Activated T-cell treated with anti-CD3 and anti-CD28 coated beads, Interleukin-2, amount 50 U/mL, for 72 hours (primary cell): ENCODE data around the gene TLE4. TPM values are rescaled to one million over a fixed set of nuclear protein-coding genes. Genes with fewer than 3 reads are reported as not detected.

Experiments
- ATAC-seq, 2 donors: fragments of 150-1000 bp; cut with Tn5 transposase; replicated peaks in 1 of 2; 2 replicates each; pipeline ENCODE4 v1.10.0; 2021; ENCODE audit warnings: moderate library complexity in 2 of 2, mild to moderate bottlenecking in 1 of 2
- DNase-seq, 2 donors: peaks; one replicate each; pipeline ENCODE4 v3.0.0; 2021 to 2022; ENCODE audit warnings: mixed read lengths in 1 of 2
- H3K27ac Mint-ChIP-seq: one replicate; pipeline ENCODE4 v1.8.0; 2022; ENCODE audit warnings: mild to moderate bottlenecking, moderate library complexity, mixed read lengths
- H3K27me3 Mint-ChIP-seq: one replicate; pipeline ENCODE4 v1.8.0; 2022; ENCODE audit warnings: low read depth, mixed read lengths
- H3K36me3 Mint-ChIP-seq, 2 donors: one replicate each; pipeline ENCODE4 v1.8.0; 2022; ENCODE audit warnings: mixed read lengths in 2 of 2, mild to moderate bottlenecking in 1 of 2; ENCODE audit not compliant: insufficient read depth in 2 of 2
- H3K4me1 Mint-ChIP-seq: one replicate; pipeline ENCODE4 v1.8.0; 2022; ENCODE audit warnings: low read depth, mixed read lengths
- H3K4me3 Mint-ChIP-seq, 2 donors: one replicate each; pipeline ENCODE4 v1.8.0; 2022; ENCODE audit warnings: mild to moderate bottlenecking in 2 of 2, mixed read lengths in 2 of 2, moderate library complexity in 2 of 2
- H3K9me3 Mint-ChIP-seq, 2 donors: one replicate each; pipeline ENCODE4 v1.8.0; 2022; ENCODE audit warnings: mixed read lengths in 2 of 2
- total RNA-seq, 2 donors: library from RNA; stranded (reverse); gene quantifications; one replicate each; pipeline ENCODE4 v1.2.3, GENCODE V29; 2022

Gene TLE4
- total RNA-seq, 2 donors from 2014 or later = 35.3 to 38.5 TPM

GRCh38 chr9:79655551-79655950 is 83.8 kb downstream of the TLE4 start:
- Mint-ChIP-seq H3K4me3 (no peak overlapping the region), H3K27ac (no peak overlapping the region), H3K36me3 (peaks cover 0 to 5% of the 10 kb centered on the region in 2 donors), H3K9me3 (no peaks in the 10 kb centered on the region), H3K27me3 (no peaks in the 10 kb centered on the region), H3K4me1 (peaks cover under 1% of the 10 kb centered on the region)
- DNase-seq = no peak
- no peak for ATAC-seq

GRCh38 chr9:79656169-79656568 is 84.4 kb downstream of the TLE4 start:
- Mint-ChIP-seq H3K4me1 (peaks cover 6% of the 10 kb centered on the region), H3K9me3 (no peaks in the 10 kb centered on the region), H3K27me3 (no peaks in the 10 kb centered on the region), H3K27ac (no peak overlapping the region), H3K4me3 (no peak overlapping the region), H3K36me3 (peaks cover 0 to 5% of the 10 kb centered on the region in 2 donors)
- DNase-seq = no peak
- no peak for ATAC-seq

- no peak overlapping the region for H3K4me3 Mint-ChIP-seq
- H3K27ac Mint-ChIP-seq = no peak overlapping the region
- H3K4me1 Mint-ChIP-seq = peaks cover 22% of the 10 kb centered on the region
- H3K9me3 Mint-ChIP-seq = no peaks in the 10 kb centered on the region
- no peaks in the 10 kb centered on the region for H3K27me3 Mint-ChIP-seq
- DNase-seq = no peak
- H3K36me3 Mint-ChIP-seq = peaks cover 0 to 5% of the 10 kb centered on the region in 2 donors
- ATAC-seq = no peak
These were observed 86.1 kb downstream of the TLE4 start for GRCh38 chr9:79657891-79658290.

GRCh38 chr9:79658926-79659325 is 87.2 kb downstream of the TLE4 start:
- H3K36me3 Mint-ChIP-seq = peaks cover 0 to 5% of the 10 kb centered on the region in 2 donors
- H3K27ac Mint-ChIP-seq = no peak overlapping the region
- H3K4me3 Mint-ChIP-seq = no peak overlapping the region
- no peaks in the 10 kb centered on the region for H3K27me3 Mint-ChIP-seq
- peaks cover 30% of the 10 kb centered on the region for H3K4me1 Mint-ChIP-seq
- DNase-seq (no peak), ATAC-seq (no peak)
- no peaks in the 10 kb centered on the region for H3K9me3 Mint-ChIP-seq

GRCh38 chr9:79660615-79661014 is 88.8 kb downstream of the TLE4 start:
- Mint-ChIP-seq H3K4me1 (peaks cover 31% of the 10 kb centered on the region), H3K36me3 (peaks cover 0 to 5% of the 10 kb centered on the region in 2 donors), H3K9me3 (no peaks in the 10 kb centered on the region), H3K4me3 (no peak overlapping the region), H3K27ac (no peak overlapping the region), H3K27me3 (no peaks in the 10 kb centered on the region)
- ATAC-seq = no peak
- no peak for DNase-seq

GRCh38 chr9:79661279-79661678 is 89.5 kb downstream of the TLE4 start:
- Mint-ChIP-seq H3K4me3 (no peak overlapping the region), H3K36me3 (peaks cover 0 to 5% of the 10 kb centered on the region in 2 donors), H3K27me3 (no peaks in the 10 kb centered on the region), H3K9me3 (no peaks in the 10 kb centered on the region), H3K27ac (no peak overlapping the region), H3K4me1 (peaks cover 31% of the 10 kb centered on the region)
- ATAC-seq (no peak), DNase-seq (no peak)

GRCh38 chr9:79661886-79662536 is 90.2 kb downstream of the TLE4 start:
- peak overlapping the region; percentile 25 for H3K27ac Mint-ChIP-seq

GRCh38 chr9:79662537-79662956 is 90.8 kb downstream of the TLE4 start:
- DNase-seq = no peak
- ATAC-seq = no peak
- no peaks in the 10 kb centered on the region for H3K9me3 Mint-ChIP-seq
- no peak overlapping the region for H3K27ac Mint-ChIP-seq
- H3K4me1 Mint-ChIP-seq = peaks cover 31% of the 10 kb centered on the region
- no peaks in the 10 kb centered on the region for H3K27me3 Mint-ChIP-seq
- no peaks in the 10 kb centered on the region for H3K36me3 Mint-ChIP-seq
- no peak overlapping the region for H3K4me3 Mint-ChIP-seq

More at GRCh38 chr9:79661886-79662536, 90.2 kb downstream of the TLE4 start:
- Mint-ChIP-seq H3K27me3 (no peaks in the 10 kb centered on the region), H3K4me1 (peaks cover 31% of the 10 kb centered on the region), H3K36me3 (peaks cover 0 to 2% of the 10 kb centered on the region in 2 donors), H3K4me3 (no peak overlapping the region), H3K9me3 (no peaks in the 10 kb centered on the region)
- no peak for DNase-seq
- no peak for ATAC-seq

GRCh38 chr9:79663300-79663699 is 91.5 kb downstream of the TLE4 start:
- Mint-ChIP-seq H3K27ac (no peak overlapping the region), H3K4me3 (no peak overlapping the region), H3K36me3 (no peaks in the 10 kb centered on the region), H3K4me1 (peaks cover 31% of the 10 kb centered on the region), H3K9me3 (no peaks in the 10 kb centered on the region), H3K27me3 (no peaks in the 10 kb centered on the region)
- DNase-seq (no peak), ATAC-seq (no peak)

GRCh38 chr9:79663878-79664277 is 92.1 kb downstream of the TLE4 start:
- H3K9me3 Mint-ChIP-seq = no peaks in the 10 kb centered on the region
- ATAC-seq (no peak), DNase-seq (no peak)
- no peak overlapping the region for H3K4me3 Mint-ChIP-seq
- no peaks in the 10 kb centered on the region for H3K36me3 Mint-ChIP-seq
- H3K27me3 Mint-ChIP-seq = no peaks in the 10 kb centered on the region
- H3K4me1 Mint-ChIP-seq = peaks cover 31% of the 10 kb centered on the region
- H3K27ac Mint-ChIP-seq = no peak overlapping the region

- Mint-ChIP-seq H3K27ac (no peak overlapping the region), H3K27me3 (no peaks in the 10 kb centered on the region), H3K36me3 (no peaks in the 10 kb centered on the region), H3K4me1 (peaks cover 31% of the 10 kb centered on the region), H3K9me3 (no peaks in the 10 kb centered on the region), H3K4me3 (no peak overlapping the region)
- DNase-seq (no peak), ATAC-seq (no peak)
These were observed 92.6 kb downstream of the TLE4 start for GRCh38 chr9:79664375-79664831.

- Mint-ChIP-seq H3K4me1 (peaks cover 31% of the 10 kb centered on the region), H3K4me3 (no peak overlapping the region), H3K27ac (no peak overlapping the region), H3K36me3 (peaks cover 0 to 2% of the 10 kb centered on the region in 2 donors), H3K9me3 (no peaks in the 10 kb centered on the region), H3K27me3 (no peaks in the 10 kb centered on the region)
- ATAC-seq = no peak
- DNase-seq = no peak
These were observed 93.6 kb downstream of the TLE4 start for GRCh38 chr9:79665369-79665768.

- H3K4me3 Mint-ChIP-seq = no peak overlapping the region
- H3K4me1 Mint-ChIP-seq = peaks cover 26% of the 10 kb centered on the region
- DNase-seq = no peak
- H3K27ac Mint-ChIP-seq = no peak overlapping the region
- no peak for ATAC-seq
- no peaks in the 10 kb centered on the region for H3K9me3 Mint-ChIP-seq
- peaks cover 0 to 2% of the 10 kb centered on the region in 2 donors for H3K36me3 Mint-ChIP-seq
- no peaks in the 10 kb centered on the region for H3K27me3 Mint-ChIP-seq
These were observed 94.2 kb downstream of the TLE4 start for GRCh38 chr9:79665931-79666330.

- Mint-ChIP-seq H3K4me1 (peaks cover 16% of the 10 kb centered on the region), H3K9me3 (no peaks in the 10 kb centered on the region), H3K36me3 (peaks cover 0 to 2% of the 10 kb centered on the region in 2 donors), H3K27ac (no peak overlapping the region), H3K27me3 (no peaks in the 10 kb centered on the region), H3K4me3 (no peak overlapping the region)
- DNase-seq (no peak), ATAC-seq (no peak)
These were observed 95.4 kb downstream of the TLE4 start for GRCh38 chr9:79667120-79667519.
